SK-N-SH (cell line): Measurements from ENCODE around the gene ARHGAP4. TPM values are rescaled to one million over a fixed set of nuclear protein-coding genes. Genes with fewer than 3 reads are reported as not detected.

Experiments used
- CTCF ChIA-PET: fragments of 300-600, 350-600 bp; formaldehyde crosslinking; extraction: SDS; loops from one replicate; lab custom pipeline; 2021; lab: Yijun Ruan, JAX
- POLR2A ChIA-PET: fragments of 350-600 bp; sonication (Branson Sonifier 250); formaldehyde crosslinking; extraction: SDS; loops from one replicate; lab custom pipeline; 2020; ENCODE audit warnings: antibody characterized with exemption, inconsistent platforms; lab: Yijun Ruan, JAX
- DNase-seq: peaks from one replicate; pipeline ENCODE4 v3.0.0; 2012
- H2AFZ ChIP-seq: fragments of 200-600 bp; sonication (generic); 2 replicates; pipeline ENCODE4 v1.8.1; 2016; ENCODE audit warnings: antibody characterized with exemption, mild to moderate bottlenecking, low read depth
- H3F3A ChIP-seq: fragments of 200-600 bp; sonication (generic); replicated peaks from 2 replicates; pipeline ENCODE3; 2016; ENCODE audit warnings: antibody characterized with exemption, mild to moderate bottlenecking; ENCODE audit not compliant: insufficient read depth
- H3K27ac ChIP-seq, 2 experiments: fragments of 200-500 bp in 1 of 2; fragments of 200-600 bp in 1 of 2; sonication (Bioruptor generic) in 1 of 2; sonication (generic), shearing (Covaris generic) in 1 of 2; 2 replicates each; pipeline versions ENCODE4 v1.5.1 to v1.6.1; 2014 to 2016; ENCODE audit warnings: low read depth in 2 of 2, inconsistent platforms in 1 of 2, low read length in 1 of 2, mild to moderate bottlenecking in 1 of 2, mixed read lengths in 1 of 2
- H3K27me3 ChIP-seq: fragments of 200-600 bp; sonication (generic), shearing (Covaris generic); 2 replicates; pipeline ENCODE4 v1.6.1; 2016; ENCODE audit warnings: mixed run types; ENCODE audit not compliant: insufficient read depth
- H3K36me3 ChIP-seq, 2 experiments: fragments of 200-500 bp in 1 of 2; fragments of 200-600 bp in 1 of 2; sonication (Bioruptor generic) in 1 of 2; sonication (generic) in 1 of 2; replicated peaks in 1 of 2; 2 replicates each; pipeline versions ENCODE3 to v1.5.1; 2014 to 2016; ENCODE audit warnings: low read length in 1 of 2, mild to moderate bottlenecking in 1 of 2; ENCODE audit not compliant: insufficient read depth in 2 of 2, control insufficient read depth in 1 of 2
- H3K4me1 ChIP-seq, 2 experiments: fragments of 200-500 bp in 1 of 2; fragments of 200-600 bp in 1 of 2; sonication (Bioruptor generic) in 1 of 2; sonication (generic), shearing (Covaris generic) in 1 of 2; 2 replicates each; pipeline versions ENCODE4 v1.5.1 to v1.6.1; 2014 to 2016; ENCODE audit warnings: low read depth in 1 of 2, low read length in 1 of 2, mixed run types in 1 of 2; ENCODE audit not compliant: insufficient read depth in 2 of 2, control insufficient read depth in 1 of 2
- H3K4me2 ChIP-seq: fragments of 200-600 bp; sonication (generic), shearing (Covaris generic); 2 replicates; pipeline ENCODE4 v1.6.1; 2017; ENCODE audit warnings: mixed run types
- H3K4me3 ChIP-seq, 2 experiments: fragments of 200-500 bp in 1 of 2; fragments of 200-600 bp in 1 of 2; sonication (Bioruptor generic) in 1 of 2; sonication (generic), shearing (Covaris generic) in 1 of 2; 2 replicates each; pipeline versions ENCODE4 v1.5.1 to v1.8.1; 2014 to 2016; ENCODE audit warnings: low read depth in 2 of 2, inconsistent platforms in 1 of 2, low read length in 1 of 2, mild to moderate bottlenecking in 1 of 2, mixed read lengths in 1 of 2, moderate library complexity in 1 of 2
- H3K79me2 ChIP-seq: fragments of 200-600 bp; sonication (generic); 2 replicates; pipeline ENCODE4 v1.8.1; 2017; ENCODE audit warnings: mild to moderate bottlenecking; ENCODE audit not compliant: insufficient read depth
- H3K9ac ChIP-seq: fragments of 200-600 bp; sonication (generic); 2 replicates; pipeline ENCODE4 v1.6.1; 2017; ENCODE audit warnings: mixed run types
- H3K9me2 ChIP-seq: fragments of 200-600 bp; sonication (generic); 2 replicates; pipeline ENCODE4 v1.6.1; 2017; ENCODE audit warnings: mixed run types
- H3K9me3 ChIP-seq: fragments of 200-600 bp; sonication (generic); 2 replicates; pipeline ENCODE4 v1.6.1; 2017; ENCODE audit warnings: mixed run types, mild to moderate bottlenecking, moderate library complexity
- H4K20me1 ChIP-seq: fragments of 200-600 bp; sonication (generic); 2 replicates; pipeline ENCODE4 v1.6.1; 2017; ENCODE audit warnings: mild to moderate bottlenecking, mixed run types; ENCODE audit not compliant: insufficient read depth
- CHD2 ChIP-seq: fragments of 150-350 bp; IDR thresholded peaks from 2 replicates; pipeline ENCODE4 v1.6.1; 2018; ENCODE audit warnings: low read length; ENCODE audit not compliant: partially characterized antibody
- ELF1 ChIP-seq: IDR thresholded peaks from 2 replicates; pipeline ENCODE4 v1.4.0; 2012
- EZH2phosphoT487 ChIP-seq: fragments of 200-600 bp; sonication (generic); IDR thresholded peaks from 2 replicates; pipeline ENCODE4 v1.6.1; 2017; ENCODE audit warnings: low read depth, mixed run types, mild to moderate bottlenecking, antibody characterized with exemption, moderate library complexity, borderline replicate concordance
- FOSL2 ChIP-seq: IDR thresholded peaks from 2 replicates; pipeline ENCODE4 v1.4.0; 2012; ENCODE audit warnings: low read depth, mild to moderate bottlenecking, moderate library complexity, borderline replicate concordance
- FOXJ3 ChIP-seq: sonication (generic); formaldehyde crosslinking; IDR thresholded peaks from 2 replicates; pipeline ENCODE4 v1.5.1; 2020; ENCODE audit warnings: mild to moderate bottlenecking, missing genetic modification reagents
- FOXM1 ChIP-seq: IDR thresholded peaks from 2 replicates; pipeline ENCODE4 v1.4.0; 2012; ENCODE audit warnings: low read depth, mild to moderate bottlenecking
- GATA2 ChIP-seq: sonication (generic); formaldehyde crosslinking; IDR thresholded peaks from 2 replicates; pipeline ENCODE4 v1.5.0; 2020; ENCODE audit warnings: mild to moderate bottlenecking, missing genetic modification reagents
- MEF2A ChIP-seq: IDR thresholded peaks from 2 replicates; pipeline ENCODE4 v1.4.0; 2012; ENCODE audit warnings: low read depth, borderline replicate concordance
- POLR2AphosphoS5 ChIP-seq: IDR thresholded peaks from 2 replicates; pipeline ENCODE4 v1.6.1; 2012; ENCODE audit warnings: low read depth, low read length
- SIN3A ChIP-seq: IDR thresholded peaks from 2 replicates; pipeline ENCODE4 v1.6.1; 2012; ENCODE audit warnings: low read depth, mild to moderate bottlenecking, low read length, moderate library complexity, borderline replicate concordance
- SMC3 ChIP-seq: IDR thresholded peaks from 2 replicates; pipeline ENCODE4 v1.6.1; 2012; ENCODE audit warnings: low read depth, low read length, improper control_type of control experiment
- WGBS: methylation state at CpG from one replicate; pipeline ENCODE4 v1.1.6; 2017; ENCODE audit warnings: low lambda C conversion rate; 5-methylcytosine and 5-hydroxymethylcytosine counted together
- polyA plus RNA-seq, 3 experiments: library from polyadenylated mRNA; depleted of rRNA; stranded (reverse); fragments of >200 nt; gene quantifications; 2 replicates each; pipeline ENCODE4 v1.2.3, GENCODE V29; 2012
- TF ChIP-seq, protein P1 (sequence below): fragments of 200-600 bp; sonication (generic); IDR thresholded peaks from 2 replicates; pipeline ENCODE4 v1.6.1; 2017; ENCODE audit warnings: antibody characterized with exemption, mild to moderate bottlenecking, moderate library complexity
- TF ChIP-seq, protein P2 (sequence below): IDR thresholded peaks from 2 replicates; pipeline ENCODE4 v1.4.0; 2012; ENCODE audit warnings: low read depth
- TF ChIP-seq, protein P3 (sequence below): IDR thresholded peaks from 2 replicates; pipeline ENCODE4 v1.4.0; 2012; ENCODE audit warnings: low read depth, borderline replicate concordance

Gene ARHGAP4
- polyA plus RNA-seq, 1 of the 3 experiments (the other 2 are of a cell fraction): 1.6 TPM

- Histone ChIP-seq H3K9ac (no peak overlapping the region), H4K20me1 (peaks cover 1% of the 10 kb centered on the region), H3K79me2 (peaks cover 28% of the 10 kb centered on the region), H3K9me3 (no peaks in the 10 kb centered on the region), H3K9me2 (no peaks in the 10 kb centered on the region), H3K4me2 (no peak overlapping the region), H3K4me1 (peaks cover 0 to 17% of the 10 kb centered on the region in 2 experiments; a peak in 1 of 4 replicates), H2AFZ (no peak overlapping the region), H3F3A (peaks cover 7% of the 10 kb centered on the region), H3K4me3 (no peak overlapping the region), H3K36me3 (no peaks in the 10 kb centered on the region), H3K27me3 (no peaks in the 10 kb centered on the region), H3K27ac (no peak overlapping the region; a peak in 1 of 4 replicates)
- ChIA-PET POLR2A (interaction anchor here (1.3 kb wide), 1 partner anchor 44 kb away, joined by 3 read pairs; no protein-coding TSS in a partner anchor), CTCF (interaction anchor here (1.4 to 1.9 kb wide), 2 partner anchors 28 to 39 kb away, joined by 4 to 13 read pairs; no protein-coding TSS in a partner anchor)
- DNase-seq: no peak
- 87% methylated on average over 3 of the region's 3 CpGs for WGBS
- no peak for TF ChIP-seq ELF1
- no peak for TF ChIP-seq FOSL2
- no peak for TF ChIP-seq MEF2A
- TF ChIP-seq, protein P1, sequence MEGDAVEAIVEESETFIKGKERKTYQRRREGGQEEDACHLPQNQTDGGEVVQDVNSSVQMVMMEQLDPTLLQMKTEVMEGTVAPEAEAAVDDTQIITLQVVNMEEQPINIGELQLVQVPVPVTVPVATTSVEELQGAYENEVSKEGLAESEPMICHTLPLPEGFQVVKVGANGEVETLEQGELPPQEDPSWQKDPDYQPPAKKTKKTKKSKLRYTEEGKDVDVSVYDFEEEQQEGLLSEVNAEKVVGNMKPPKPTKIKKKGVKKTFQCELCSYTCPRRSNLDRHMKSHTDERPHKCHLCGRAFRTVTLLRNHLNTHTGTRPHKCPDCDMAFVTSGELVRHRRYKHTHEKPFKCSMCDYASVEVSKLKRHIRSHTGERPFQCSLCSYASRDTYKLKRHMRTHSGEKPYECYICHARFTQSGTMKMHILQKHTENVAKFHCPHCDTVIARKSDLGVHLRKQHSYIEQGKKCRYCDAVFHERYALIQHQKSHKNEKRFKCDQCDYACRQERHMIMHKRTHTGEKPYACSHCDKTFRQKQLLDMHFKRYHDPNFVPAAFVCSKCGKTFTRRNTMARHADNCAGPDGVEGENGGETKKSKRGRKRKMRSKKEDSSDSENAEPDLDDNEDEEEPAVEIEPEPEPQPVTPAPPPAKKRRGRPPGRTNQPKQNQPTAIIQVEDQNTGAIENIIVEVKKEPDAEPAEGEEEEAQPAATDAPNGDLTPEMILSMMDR: no peak
- TF ChIP-seq, protein P2, sequence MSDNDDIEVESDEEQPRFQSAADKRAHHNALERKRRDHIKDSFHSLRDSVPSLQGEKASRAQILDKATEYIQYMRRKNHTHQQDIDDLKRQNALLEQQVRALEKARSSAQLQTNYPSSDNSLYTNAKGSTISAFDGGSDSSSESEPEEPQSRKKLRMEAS: no peak
- TF ChIP-seq POLR2AphosphoS5: no peak
- TF ChIP-seq, protein P3, sequence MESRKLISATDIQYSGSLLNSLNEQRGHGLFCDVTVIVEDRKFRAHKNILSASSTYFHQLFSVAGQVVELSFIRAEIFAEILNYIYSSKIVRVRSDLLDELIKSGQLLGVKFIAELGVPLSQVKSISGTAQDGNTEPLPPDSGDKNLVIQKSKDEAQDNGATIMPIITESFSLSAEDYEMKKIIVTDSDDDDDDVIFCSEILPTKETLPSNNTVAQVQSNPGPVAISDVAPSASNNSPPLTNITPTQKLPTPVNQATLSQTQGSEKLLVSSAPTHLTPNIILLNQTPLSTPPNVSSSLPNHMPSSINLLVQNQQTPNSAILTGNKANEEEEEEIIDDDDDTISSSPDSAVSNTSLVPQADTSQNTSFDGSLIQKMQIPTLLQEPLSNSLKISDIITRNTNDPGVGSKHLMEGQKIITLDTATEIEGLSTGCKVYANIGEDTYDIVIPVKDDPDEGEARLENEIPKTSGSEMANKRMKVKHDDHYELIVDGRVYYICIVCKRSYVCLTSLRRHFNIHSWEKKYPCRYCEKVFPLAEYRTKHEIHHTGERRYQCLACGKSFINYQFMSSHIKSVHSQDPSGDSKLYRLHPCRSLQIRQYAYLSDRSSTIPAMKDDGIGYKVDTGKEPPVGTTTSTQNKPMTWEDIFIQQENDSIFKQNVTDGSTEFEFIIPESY: no peak
- TF ChIP-seq CHD2: no peak
- no peak for TF ChIP-seq FOXM1
- TF ChIP-seq SIN3A: no peak
- TF ChIP-seq FOXJ3 (CRISPR knock-in tag): no peak
- TF ChIP-seq SMC3: no peak
- no peak for TF ChIP-seq EZH2phosphoT487
- TF ChIP-seq GATA2 (CRISPR knock-in tag): no peak
Measured at GRCh38 chrX:153974726-153975286, 48.7 kb upstream of the ARHGAP4 start.
